GM12892 (cell line): ENCODE data around the gene ZNRF3.
"Not testable (repeated sequence)": the region's sequence is repeated elsewhere in the genome, so short reads cannot be mapped to it uniquely, and the experiment has no call there.

Source experiments
- DNase-seq: peaks from one replicate; pipeline ENCODE4 v3.0.0; 2011; ENCODE audit not compliant: insufficient read length
- FAIRE-seq: peaks from 2 replicates; lab custom pipeline; 2011; peaks lifted over from hg19 to GRCh38; lab: Jason Lieb, UNC
- POLR2A ChIP-seq: IDR thresholded peaks from 2 replicates; pipeline ENCODE4 v1.6.1; 2011; ENCODE audit warnings: low read depth, low read length, control low read depth
- POLR2AphosphoS5 ChIP-seq: IDR thresholded peaks from 2 replicates; pipeline ENCODE4 v1.6.1; 2011; ENCODE audit warnings: low read depth, low read length, control low read depth
- TAF1 ChIP-seq: IDR thresholded peaks from 2 replicates; pipeline ENCODE4 v1.6.1; 2011; ENCODE audit warnings: low read depth, mild to moderate bottlenecking, control low read depth, low read length, borderline replicate concordance

The ZNRF3 gene

DNA sequence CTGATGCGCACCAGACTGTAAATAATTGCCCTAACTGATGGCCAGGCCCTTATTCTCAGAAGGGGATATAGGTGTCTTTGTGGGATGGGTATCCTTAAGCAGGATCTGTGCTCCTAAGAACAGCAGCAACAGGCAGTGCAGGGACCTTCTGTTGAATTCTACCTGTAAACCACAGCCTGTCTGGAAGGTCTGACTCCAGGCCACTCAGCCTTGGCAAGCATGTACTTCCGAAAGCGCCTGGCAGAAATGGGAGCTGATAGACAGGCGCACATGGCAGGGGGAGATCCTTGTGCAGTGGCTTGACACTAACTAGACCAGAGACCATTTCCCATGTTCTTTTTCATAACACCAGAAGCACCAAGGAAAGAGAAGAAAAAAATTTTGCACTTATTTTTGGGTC, 119.2 kb downstream of the ZNRF3 start:
- DNase-seq (no peak), FAIRE-seq (no peak)
- TF ChIP-seq POLR2AphosphoS5 = no peak
- no peak for TF ChIP-seq POLR2A
- TF ChIP-seq TAF1 = no peak

DNA sequence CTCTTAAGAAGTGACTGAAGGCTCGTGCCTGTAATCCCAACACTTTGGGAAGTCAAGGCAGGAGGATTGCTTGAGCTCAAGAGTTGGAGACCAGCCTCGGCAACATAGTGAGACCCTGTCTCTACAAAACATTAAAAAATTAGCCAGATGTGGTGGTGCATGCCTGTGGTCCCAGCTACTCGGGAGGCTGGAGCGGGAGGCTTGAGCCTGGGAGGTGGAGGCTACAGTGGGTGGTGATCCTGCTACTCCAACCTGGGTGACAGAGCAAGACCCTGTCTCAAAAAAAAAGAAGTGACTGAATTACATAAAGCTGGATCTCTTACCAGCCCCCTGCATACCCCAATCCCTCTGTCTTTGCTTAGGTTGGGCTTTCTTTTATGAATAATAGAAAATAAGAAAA, 120.2 kb downstream of the ZNRF3 start:
- TF ChIP-seq POLR2A = no peak
- no peak for TF ChIP-seq POLR2AphosphoS5
- no peak for TF ChIP-seq TAF1
- FAIRE-seq (no peak), DNase-seq (no peak)

DNA sequence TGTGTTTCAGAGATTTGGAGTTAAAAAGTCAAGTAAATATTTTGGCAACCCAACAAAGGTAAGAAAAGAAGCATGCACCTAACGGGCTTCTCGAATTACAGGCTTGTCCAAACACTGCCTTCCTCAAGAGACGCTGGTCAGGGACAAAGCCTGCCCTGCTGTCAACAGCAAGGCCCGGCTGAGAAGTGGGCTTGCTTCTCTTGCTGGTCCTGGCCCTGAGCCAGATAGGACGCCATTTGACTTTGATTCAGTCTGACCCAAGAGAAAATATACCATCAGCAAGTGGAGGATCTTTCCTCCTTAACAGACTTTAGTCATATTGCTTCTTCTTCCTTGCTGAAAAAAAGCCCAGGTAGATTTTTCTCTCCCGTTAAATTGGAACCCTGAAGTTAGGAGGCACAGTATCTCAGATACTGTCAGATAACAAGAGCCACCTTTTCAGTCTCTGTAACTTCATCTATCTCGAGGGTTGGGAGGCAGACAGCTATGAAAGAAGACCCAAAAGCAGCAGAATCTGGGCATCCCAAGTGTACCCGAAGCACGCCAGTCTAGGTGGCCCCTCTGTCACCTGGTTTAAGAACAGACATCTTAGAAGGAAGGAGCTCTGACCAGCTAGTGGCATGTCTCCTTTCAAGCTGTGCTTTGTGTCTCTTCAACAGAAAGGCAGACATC, 120.7 kb downstream of the ZNRF3 start:
- DNase-seq (no peak), FAIRE-seq (no peak)
- TF ChIP-seq POLR2AphosphoS5 (no peak), TAF1 (no peak), POLR2A (no peak)

DNA sequence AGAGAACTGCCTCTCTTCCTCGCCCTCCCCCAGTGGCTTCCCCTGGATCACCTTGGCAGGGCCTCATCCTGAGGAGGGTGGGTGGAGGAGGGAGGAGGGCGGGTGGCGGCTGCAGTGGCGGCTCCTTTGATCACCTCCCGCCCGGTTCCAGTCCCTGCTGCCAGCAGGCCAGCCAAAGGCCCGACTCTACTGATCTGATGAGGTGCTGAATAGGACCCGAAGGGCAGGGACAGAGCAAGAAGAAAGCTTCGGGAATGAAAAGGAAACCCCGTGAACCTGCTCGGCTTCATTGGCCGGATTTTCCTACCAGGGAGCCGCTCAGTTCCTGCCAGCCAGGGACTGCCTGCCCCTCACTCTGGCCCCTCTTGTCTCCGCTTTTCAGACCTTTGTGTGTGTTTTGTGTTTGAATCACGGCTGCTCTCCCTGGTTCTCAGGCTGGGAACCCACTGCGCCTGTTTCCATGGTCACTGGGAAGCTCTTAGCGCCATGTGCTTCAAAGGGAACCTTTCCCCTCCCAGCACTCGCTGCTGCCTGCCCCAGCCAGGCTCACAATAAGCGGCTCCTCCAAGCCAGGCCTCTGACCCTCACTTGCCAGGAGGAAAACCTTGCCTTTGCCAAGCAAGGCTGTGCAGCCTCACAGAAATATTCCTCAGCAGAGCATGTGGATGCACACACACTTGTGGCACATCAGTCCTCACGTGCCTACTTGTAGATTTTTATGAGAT, 121.4 kb downstream of the ZNRF3 start:
- no peak for FAIRE-seq
- TF ChIP-seq TAF1 (no peak), POLR2AphosphoS5 (no peak), POLR2A (no peak)
- DNase-seq = no peak

DNA sequence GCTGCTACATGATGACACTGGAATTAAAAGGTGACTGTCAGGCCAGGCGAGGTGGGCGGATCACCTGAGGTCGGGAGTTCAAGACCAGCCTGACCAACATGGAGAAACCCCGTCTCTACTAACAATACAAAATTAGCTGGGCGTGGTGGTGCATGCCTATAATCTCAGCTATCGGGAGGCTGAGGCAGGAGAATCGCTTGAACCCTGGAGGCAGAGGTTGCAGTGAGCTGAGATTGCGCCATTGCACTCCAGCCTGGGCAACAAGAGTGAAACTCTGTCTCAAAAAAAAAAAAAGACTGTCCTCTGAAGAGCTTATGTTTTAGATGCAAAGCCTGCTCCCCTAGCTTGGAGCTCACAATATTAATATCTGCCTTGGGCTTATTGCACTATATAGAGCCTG, 122.4 kb downstream of the ZNRF3 start:
- not testable (repeated sequence) for FAIRE-seq, DNase-seq

DNA sequence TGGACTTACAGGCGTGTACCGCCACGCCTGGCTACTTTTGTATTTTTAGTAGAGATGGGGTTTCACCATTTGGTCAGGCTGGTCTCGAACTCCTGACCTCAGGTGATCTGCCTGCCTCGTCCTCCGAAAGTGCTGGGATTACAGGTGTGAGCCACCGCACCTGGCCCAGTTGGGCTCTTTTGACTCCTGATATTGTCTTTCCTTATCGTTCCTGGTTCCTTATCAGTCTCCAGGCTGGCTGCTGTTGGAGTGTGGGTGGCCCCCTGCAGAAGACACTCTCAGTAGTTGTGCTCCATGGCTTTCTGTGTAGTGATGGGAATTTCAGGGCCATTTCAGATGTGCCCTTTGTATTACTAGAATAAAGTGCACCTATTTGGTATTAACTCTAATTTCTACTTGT, 123.0 kb downstream of the ZNRF3 start:
- TF ChIP-seq TAF1 (no peak), POLR2A (no peak), POLR2AphosphoS5 (no peak)
- no peak for FAIRE-seq
- no peak for DNase-seq

DNA sequence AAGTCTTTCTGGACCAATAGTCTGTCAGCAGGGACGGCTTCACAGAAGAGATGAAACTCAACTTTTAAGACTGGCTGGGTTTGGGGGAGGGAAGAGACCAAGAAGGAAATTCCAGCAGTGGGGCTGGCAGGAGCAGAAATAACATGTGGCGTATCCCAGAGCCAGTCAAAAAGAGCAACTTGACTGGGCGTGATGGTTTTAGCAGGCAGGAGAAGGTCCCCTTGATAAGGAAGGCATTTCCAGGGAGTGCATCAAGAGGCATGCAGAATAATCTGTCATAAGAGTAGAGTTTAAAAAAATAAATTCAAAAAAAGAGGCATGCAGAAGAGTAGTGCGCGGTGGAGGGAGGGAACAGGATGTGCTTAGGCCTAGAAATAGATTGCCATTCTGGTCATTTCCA, 125.8 kb downstream of the ZNRF3 start:
- FAIRE-seq (no peak), DNase-seq (no peak)
- TF ChIP-seq TAF1 (no peak), POLR2AphosphoS5 (no peak), POLR2A (no peak)

DNA sequence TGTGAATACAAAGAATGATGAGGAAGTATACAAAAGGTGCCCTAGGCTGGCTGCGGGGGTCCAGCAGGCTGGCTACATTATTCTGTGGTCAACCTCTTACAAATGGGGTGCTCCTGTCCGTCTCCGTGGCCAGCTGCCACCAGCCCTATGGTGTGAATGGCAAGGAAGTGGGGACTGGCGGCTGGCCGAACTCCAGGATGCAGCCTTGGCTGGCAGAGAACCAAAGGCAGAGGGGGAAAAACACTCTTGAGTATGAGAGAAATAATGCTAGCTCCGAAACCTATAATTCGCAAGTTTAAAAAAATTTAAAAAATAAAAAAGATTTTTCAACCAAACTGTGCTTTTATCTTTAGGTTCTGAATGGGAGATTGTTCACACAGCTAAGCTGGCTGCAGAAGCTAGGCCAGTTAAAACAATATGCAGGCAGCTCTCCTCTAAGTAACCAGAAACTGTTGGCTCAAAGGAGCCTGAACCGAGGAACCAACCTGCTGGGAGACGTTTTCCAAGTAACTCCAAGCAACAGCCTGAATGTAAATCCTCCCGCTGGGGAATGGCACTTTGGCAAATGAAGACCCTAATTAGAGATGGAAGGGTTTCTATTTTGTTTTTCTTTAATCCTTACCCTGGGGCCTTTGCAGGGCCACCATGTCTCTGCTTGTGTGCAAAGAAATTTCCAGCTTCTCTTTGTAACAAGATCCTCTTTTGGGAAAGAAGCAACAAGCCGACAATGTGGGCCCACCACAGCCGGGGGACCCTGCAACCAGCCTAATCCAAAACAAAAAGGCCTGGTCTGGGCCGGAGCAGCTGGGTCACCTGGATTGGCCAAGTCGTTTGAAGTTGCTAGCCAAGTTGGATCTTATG, 128.1 kb downstream of the ZNRF3 start:
- FAIRE-seq (no peak), DNase-seq (no peak)
- TF ChIP-seq TAF1 (no peak), POLR2AphosphoS5 (no peak), POLR2A (no peak)

DNA sequence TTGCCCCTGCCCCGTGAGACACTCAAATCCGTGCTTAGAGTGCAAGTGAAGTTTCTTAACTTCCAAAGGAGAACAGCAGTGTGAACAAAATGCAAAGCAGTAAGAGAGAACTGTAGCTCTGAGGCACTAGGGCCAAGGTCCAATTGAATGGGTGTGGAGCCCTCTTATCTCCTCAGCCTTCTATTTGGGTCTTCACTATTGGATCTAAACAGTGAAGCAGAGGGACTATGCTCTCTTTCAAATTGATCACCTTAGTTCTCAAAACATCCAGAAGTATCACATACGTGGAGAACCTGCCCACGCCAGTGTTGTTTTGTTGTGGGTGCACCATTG, 128.7 kb downstream of the ZNRF3 start:
- TF ChIP-seq TAF1 = no peak
- no peak for TF ChIP-seq POLR2A
- no peak for TF ChIP-seq POLR2AphosphoS5
- DNase-seq (no peak), FAIRE-seq (no peak)

DNA sequence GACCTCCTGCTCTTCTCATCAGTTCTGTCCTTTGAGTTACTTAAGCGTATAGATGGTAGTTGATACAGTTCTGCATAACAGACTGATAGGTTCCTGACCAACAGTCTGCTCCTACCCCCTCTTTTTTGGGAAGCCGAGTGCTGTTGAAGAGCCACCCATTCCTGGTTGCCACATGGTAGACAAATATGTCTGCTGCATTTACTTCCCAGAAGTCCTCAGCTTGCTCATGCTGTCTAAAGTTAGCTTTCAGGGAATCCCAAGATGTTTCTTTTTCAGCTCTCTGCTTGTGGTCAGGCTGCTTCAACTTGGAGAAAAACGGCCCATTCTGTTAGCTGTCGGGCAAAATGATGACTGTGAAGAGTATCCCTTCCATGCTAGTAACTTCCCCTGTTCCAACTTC, 129.6 kb downstream of the ZNRF3 start:
- no peak for FAIRE-seq
- DNase-seq = no peak
- no peak for TF ChIP-seq POLR2A
- no peak for TF ChIP-seq POLR2AphosphoS5
- no peak for TF ChIP-seq TAF1

DNA sequence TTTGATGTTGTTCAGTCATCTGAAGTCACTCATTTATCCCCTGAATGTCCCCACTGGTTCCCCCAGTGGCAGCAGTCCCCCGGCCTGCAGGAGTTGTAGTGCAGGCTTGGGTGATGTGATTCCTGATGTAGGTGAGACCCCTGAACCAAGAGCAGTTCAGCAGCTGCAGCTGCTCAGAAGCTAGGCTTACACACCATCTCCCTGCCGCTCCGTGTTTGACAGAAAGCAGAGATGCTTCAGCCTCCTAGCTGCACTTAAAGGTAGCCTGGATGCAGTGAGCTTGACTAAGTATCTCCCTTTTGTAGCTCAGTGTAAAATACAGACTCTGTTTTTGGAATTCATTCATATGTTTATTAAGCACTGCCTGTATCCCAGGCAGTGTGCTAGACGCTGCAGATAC, 130.9 kb downstream of the ZNRF3 start:
- DNase-seq = no peak
- no peak for TF ChIP-seq POLR2AphosphoS5
- no peak for TF ChIP-seq POLR2A
- TF ChIP-seq TAF1 = no peak
- no peak for FAIRE-seq

DNA sequence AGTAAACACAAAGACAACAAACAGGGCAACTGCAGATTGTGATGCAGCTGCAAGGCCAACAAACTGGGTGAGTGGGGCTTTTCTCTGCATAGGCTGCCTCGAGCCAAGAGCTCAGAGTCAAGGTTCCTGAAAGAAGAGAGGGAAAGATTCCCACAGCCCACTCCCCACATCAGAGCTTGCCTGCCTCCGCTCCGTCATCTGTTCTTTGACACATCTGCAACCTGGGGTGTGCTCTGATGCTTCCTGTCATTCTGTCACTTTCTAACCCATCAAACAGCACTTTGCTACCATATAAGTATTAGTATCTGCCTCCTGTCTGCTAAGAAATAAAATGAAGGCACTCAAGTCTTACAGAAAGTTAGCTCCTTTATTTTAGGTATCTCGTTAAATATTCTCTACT, 131.4 kb downstream of the ZNRF3 start:
- TF ChIP-seq POLR2AphosphoS5 (no peak), TAF1 (no peak), POLR2A (no peak)
- DNase-seq (no peak), FAIRE-seq (no peak)
